ENCODE results near the gene FXYD1. TPM values are rescaled to one million over a fixed set of nuclear protein-coding genes. Genes with fewer than 3 reads are reported as not detected.

FXYD1 gene
- total RNA-seq, 4 donors from 2014 or later: 215 to 235 (median 225) TPM

- Histone ChIP-seq H3K9me3 (no peaks in the 10 kb centered on the region), H3K27ac (peak overlapping the region; percentile 68 to 77 (median 74)), H3K36me3 (no peaks in the 10 kb centered on the region), H3K27me3 (peaks cover 30 to 53% (median 39%) of the 10 kb centered on the region in 3 donors), H3K4me3 (peak overlapping the region; percentile 53 to 69 (median 56)), H3K4me1 (peaks cover 0 to 10% of the 10 kb centered on the region in 2 donors)
- TF ChIP-seq CTCF (IDR thresholded peaks at IDR 0.05 in 4 of 5, conservative IDR thresholded peaks at IDR 0.05 in 1 of 5): peak in 4 of 5 experiments; percentile 26 to 51 (median 44)
- TF ChIP-seq POLR2A (IDR thresholded peaks at IDR 0.05): no peak
- in situ Hi-C loops (cut with MboI; ENCODE audit: low sequenced_read_pairs in 4 of 4) (loop anchor here in 1 of 4 donors (10.0 kb wide), 1 partner anchor 111 kb away; the partner anchor contains the start of gene USF2), intact Hi-C loops (cut with DNase I; ENCODE audit: low total_unique reads) (no loop called here)
- ATAC-seq (no peak), DNase-seq (no peak)
These were observed 15.3 kb downstream of the FXYD1 start for GRCh38 chr19:35153701-35154524.

DNA sequence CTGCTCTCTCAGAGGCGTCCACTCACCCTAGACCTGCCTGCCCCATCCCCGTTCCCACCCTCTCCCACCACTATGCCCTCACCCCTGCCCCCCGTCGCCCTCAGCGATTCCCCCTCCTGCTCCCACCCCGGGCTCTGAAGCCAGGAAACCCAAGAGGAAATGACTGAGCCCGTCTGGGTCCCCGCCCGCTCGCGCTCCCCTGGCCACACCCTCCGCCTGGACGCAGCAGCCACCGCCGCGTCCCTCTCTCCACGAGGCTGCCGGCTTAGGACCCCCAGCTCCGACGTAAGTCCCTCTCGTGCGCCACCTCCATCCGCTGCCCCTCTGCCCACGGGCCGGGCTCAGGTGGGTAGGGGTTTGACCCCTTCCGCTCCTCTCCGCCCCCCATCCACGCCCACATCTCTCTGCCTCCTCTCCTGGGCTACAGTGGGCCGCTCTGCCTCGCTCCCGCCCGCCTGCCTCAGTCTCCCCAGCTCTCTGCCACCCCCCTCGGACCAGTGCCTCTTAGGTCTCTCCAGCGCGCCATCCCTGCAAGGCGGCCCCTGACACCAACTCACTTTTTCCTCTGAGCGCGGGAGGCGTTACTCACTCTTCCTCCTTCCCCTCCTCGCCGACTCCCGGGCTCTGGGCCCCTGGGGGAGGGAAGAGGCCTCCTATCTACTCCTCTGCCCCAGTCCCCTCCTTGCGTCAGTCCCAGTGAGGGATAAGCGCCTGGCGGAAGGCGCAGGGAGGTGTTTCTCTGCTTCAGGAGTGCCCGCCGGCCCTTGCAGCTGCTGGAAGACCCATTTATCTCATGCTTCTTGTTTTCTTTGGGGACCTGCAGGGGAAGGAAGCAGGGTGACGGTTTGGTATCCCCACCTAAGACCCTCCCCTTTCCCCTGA lies 16.1 kb downstream of the FXYD1 start, which contains the start of gene FXYD5:
Gene FXYD5, plus strand, starts transcription at position 211 of the 882 bp plus-strand sequence. CDS start 816 bp downstream, outside the sequence.
- TF ChIP-seq POLR2A (IDR thresholded peaks at IDR 0.05): peak; percentile 12 to 33
- TF ChIP-seq CTCF (IDR thresholded peaks at IDR 0.05 in 4 of 5, conservative IDR thresholded peaks at IDR 0.05 in 1 of 5): peak in 1 of 5 experiments; percentile 13

DNA sequence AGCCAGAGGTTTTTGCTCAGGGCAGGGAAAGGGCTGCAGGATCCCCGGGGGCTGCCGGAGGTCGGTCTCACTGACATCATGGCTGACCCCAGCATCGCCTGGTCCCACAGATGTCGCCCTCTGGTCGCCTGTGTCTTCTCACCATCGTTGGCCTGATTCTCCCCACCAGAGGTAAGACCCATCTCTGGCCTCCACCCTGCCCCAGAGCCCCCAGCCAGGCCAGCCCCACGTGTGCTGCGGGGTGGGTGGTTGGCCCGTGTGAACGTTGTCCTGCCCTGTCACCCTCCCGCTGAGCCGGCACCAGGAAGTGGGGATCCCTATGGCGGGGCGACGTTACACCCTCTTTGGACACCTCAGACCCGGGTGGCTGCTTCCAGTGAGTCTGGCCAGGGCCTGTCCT lies 16.8 kb downstream of the FXYD1 start:
- H3K9me3 ChIP-seq: no peaks in the 10 kb centered on the region
- ATAC-seq (no peak), DNase-seq (no peak)
- peaks cover 30 to 53% (median 39%) of the 10 kb centered on the region in 3 donors for H3K27me3 ChIP-seq
- H3K36me3 ChIP-seq: no peaks in the 10 kb centered on the region
- peaks cover 0 to 10% of the 10 kb centered on the region in 2 donors for H3K4me1 ChIP-seq
- intact Hi-C loops (cut with DNase I; ENCODE audit: low total_unique reads): loop anchor here (5.0 kb wide), 1 partner anchor 47 kb away; no protein-coding TSS in a partner anchor
- peak overlapping the region in 3 of 4 donors; percentile 68 to 75 (median 73) for H3K27ac ChIP-seq
- TF ChIP-seq POLR2A (IDR thresholded peaks at IDR 0.05) (no peak), CTCF (IDR thresholded peaks at IDR 0.05 in 4 of 5, conservative IDR thresholded peaks at IDR 0.05 in 1 of 5) (no peak)
- in situ Hi-C loops (cut with MboI; ENCODE audit: low sequenced_read_pairs in 4 of 4): loop anchor here in 1 of 4 donors (10.0 kb wide), 1 partner anchor 109 kb away; the partner anchor contains the start of gene USF2
- peak overlapping the region; percentile 53 to 69 (median 56) for H3K4me3 ChIP-seq

More for the DNA sequence above, 16.1 kb downstream of the FXYD1 start, which contains the start of gene FXYD5:
- in situ Hi-C loops (cut with MboI; ENCODE audit: low sequenced_read_pairs in 4 of 4): loop anchor here in 1 of 4 donors (10.0 kb wide), 1 partner anchor 110 kb away; the partner anchor contains the start of gene USF2
- H3K4me3 ChIP-seq: peak within 1 kb of the TSS; percentile 53 to 69 (median 56)
- no peaks in the 10 kb centered on the region for H3K36me3 ChIP-seq
- peak in 1 of 2 donors; percentile 32 for DNase-seq
- peak within 1 kb of the TSS; percentile 68 to 77 (median 74) for H3K27ac ChIP-seq
- H3K4me1 ChIP-seq: peaks cover 0 to 10% of the 10 kb centered on the region in 2 donors
- intact Hi-C loops (cut with DNase I; ENCODE audit: low total_unique reads): loop anchor here (5.0 kb wide), 1 partner anchor 48 kb away; no protein-coding TSS in a partner anchor
- peaks cover 30 to 53% (median 39%) of the 10 kb centered on the region in 3 donors for H3K27me3 ChIP-seq
- H3K9me3 ChIP-seq: no peaks in the 10 kb centered on the region
- peak in 1 of 2 donors; percentile 59 for ATAC-seq

Data from gastrocnemius medialis (tissue), 4 donors.